GM18868 (cell line): ENCODE results near the gene PIGH.
A peak's percentile ranks its signal among the peaks of the same experiment; 100 is the strongest.
"Not testable (repeated sequence)": the region's sequence is repeated elsewhere in the genome, so short reads cannot be mapped to it uniquely, and the experiment has no call there.

ENCODE experiments used
- ATAC-seq: cut with Tn5 transposase; IDR thresholded peaks from one replicate; pipeline ENCODE4 v1.9.1; 2021; ENCODE audit warnings: mild to moderate bottlenecking, moderate library complexity; ENCODE audit not compliant: unreplicated experiment

Gene PIGH

GRCh38 chr14:67609642-67610310 is 9.7 kb upstream of the PIGH start:
- ATAC-seq: no peak

- no peak for ATAC-seq
These were observed 7.6 kb upstream of the PIGH start for GRCh38 chr14:67607646-67608045.

GRCh38 chr14:67602995-67603545 is 3.0 kb upstream of the PIGH start:
- peak; percentile 69 for ATAC-seq

GRCh38 chr14:67602076-67602475 is 2.0 kb upstream of the PIGH start:
- no peak for ATAC-seq

- not testable (repeated sequence) for ATAC-seq
These were observed 500 bp upstream of the PIGH start for GRCh38 chr14:67600562-67600974.

- no peak for ATAC-seq
These were observed 4.7 kb downstream of the PIGH start for GRCh38 chr14:67595392-67595791.

- not testable (repeated sequence) for ATAC-seq
These were observed 6.4 kb downstream of the PIGH start for GRCh38 chr14:67593650-67594049.

- ATAC-seq: no peak
These were observed 10.8 kb downstream of the PIGH start for GRCh38 chr14:67589204-67589770.

GRCh38 chr14:67586369-67586768 is 13.7 kb downstream of the PIGH start:
- no peak for ATAC-seq

GRCh38 chr14:67584978-67585377 is 15.1 kb downstream of the PIGH start:
- no peak for ATAC-seq

- ATAC-seq: peak; percentile 58
These were observed 16.1 kb downstream of the PIGH start for GRCh38 chr14:67583711-67584644.

GRCh38 chr14:67582061-67582460 is 18.0 kb downstream of the PIGH start:
- ATAC-seq: no peak

GRCh38 chr14:67581643-67582042 is 18.4 kb downstream of the PIGH start:
- ATAC-seq: no peak

- ATAC-seq: no peak
These were observed 19.5 kb downstream of the PIGH start for GRCh38 chr14:67580336-67581171.

- ATAC-seq: no peak
These were observed 20.4 kb downstream of the PIGH start for GRCh38 chr14:67579636-67580035.

- no peak for ATAC-seq
These were observed 21.0 kb downstream of the PIGH start for GRCh38 chr14:67579040-67579439.

GRCh38 chr14:67577909-67578749 is 21.9 kb downstream of the PIGH start:
- ATAC-seq: no peak

- no peak for ATAC-seq
These were observed 22.8 kb downstream of the PIGH start for GRCh38 chr14:67577181-67577808.
